Breast epithelium (tissue), 3 donors: ENCODE measurements around the gene HIVEP3.

Source experiments
- POLR2A ChIP-seq: fragments of 450-650 bp; IDR thresholded peaks from one replicate; pipeline ENCODE4 v1.6.1; 2016; ENCODE audit warnings: antibody characterized with exemption, mild to moderate bottlenecking, moderate library complexity
- TF ChIP-seq, protein P1 (sequence below), 3 donors: fragments of 450-650 bp; IDR thresholded peaks; one replicate each; pipeline ENCODE4 v1.5.1; 2016 to 2017; ENCODE audit warnings: antibody characterized with exemption in 3 of 3, mild to moderate bottlenecking in 3 of 3, moderate library complexity in 3 of 3

DNA sequence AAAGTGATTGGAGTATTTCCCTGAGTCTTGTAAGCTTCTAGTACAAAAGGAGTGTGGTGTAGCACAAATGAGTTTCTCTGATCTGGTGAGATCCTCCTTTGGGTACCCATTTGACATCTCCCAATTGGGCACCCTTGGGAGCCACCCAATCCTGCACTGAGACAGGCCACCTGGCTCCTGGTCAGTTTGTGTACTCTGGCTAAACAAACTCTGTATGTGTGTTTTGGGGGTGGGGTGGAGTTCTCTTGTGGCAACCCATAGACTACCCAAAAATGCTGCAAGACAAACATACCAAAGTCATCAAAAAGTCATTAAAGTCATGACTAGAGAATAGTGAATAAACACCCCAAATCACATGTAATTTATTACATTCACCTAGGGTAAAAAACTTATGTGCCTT lies 8.4 kb upstream of the HIVEP3 start:
- TF ChIP-seq, protein P1, sequence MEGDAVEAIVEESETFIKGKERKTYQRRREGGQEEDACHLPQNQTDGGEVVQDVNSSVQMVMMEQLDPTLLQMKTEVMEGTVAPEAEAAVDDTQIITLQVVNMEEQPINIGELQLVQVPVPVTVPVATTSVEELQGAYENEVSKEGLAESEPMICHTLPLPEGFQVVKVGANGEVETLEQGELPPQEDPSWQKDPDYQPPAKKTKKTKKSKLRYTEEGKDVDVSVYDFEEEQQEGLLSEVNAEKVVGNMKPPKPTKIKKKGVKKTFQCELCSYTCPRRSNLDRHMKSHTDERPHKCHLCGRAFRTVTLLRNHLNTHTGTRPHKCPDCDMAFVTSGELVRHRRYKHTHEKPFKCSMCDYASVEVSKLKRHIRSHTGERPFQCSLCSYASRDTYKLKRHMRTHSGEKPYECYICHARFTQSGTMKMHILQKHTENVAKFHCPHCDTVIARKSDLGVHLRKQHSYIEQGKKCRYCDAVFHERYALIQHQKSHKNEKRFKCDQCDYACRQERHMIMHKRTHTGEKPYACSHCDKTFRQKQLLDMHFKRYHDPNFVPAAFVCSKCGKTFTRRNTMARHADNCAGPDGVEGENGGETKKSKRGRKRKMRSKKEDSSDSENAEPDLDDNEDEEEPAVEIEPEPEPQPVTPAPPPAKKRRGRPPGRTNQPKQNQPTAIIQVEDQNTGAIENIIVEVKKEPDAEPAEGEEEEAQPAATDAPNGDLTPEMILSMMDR (IDR thresholded peaks at IDR 0.05), result no peak
- no peak for TF ChIP-seq POLR2A
